ENCODE results near the gene CNPY3. TPM values are rescaled to one million over a fixed set of nuclear protein-coding genes. Genes with fewer than 3 reads are reported as not detected.

CNPY3 gene
- polyA plus RNA-seq, 1 of the 3 experiments (the other 2 are of a cell fraction), result 77.5 TPM

DNA sequence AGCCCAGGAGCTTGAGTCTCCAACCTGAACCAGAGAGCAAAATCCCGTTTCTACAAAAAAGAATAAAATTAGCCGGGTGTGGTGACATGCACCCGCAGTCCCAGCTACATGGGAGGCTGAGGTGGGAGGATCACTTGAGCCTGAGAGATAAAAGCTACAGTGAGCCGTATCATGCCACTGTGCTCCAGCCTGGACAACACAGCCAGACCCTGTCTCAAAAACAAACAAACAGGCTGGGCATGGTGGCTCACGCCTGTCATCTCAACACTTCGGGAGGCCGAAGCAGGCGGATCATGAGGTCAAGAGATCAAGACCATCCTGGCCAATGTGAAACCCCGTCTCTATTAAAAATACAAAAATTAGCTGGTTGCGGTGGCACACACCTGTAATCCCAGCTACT is 24.8 kb upstream of the CNPY3 start:
- DNase-seq, result no peak
- Histone ChIP-seq H2AFZ (ENCODE audit: low read depth) (no peak overlapping the region), H3K9me3 (no peaks in the 10 kb centered on the region), H3K9ac (no peak overlapping the region), H3K9me2 (no peaks in the 10 kb centered on the region), H3K4me1 (ENCODE audit: control insufficient read depth in 1 of 2, insufficient read depth in 2 of 2, low read depth in 1 of 2, low read length in 1 of 2) (peaks cover 0 to 7% of the 10 kb centered on the region in 2 experiments; a peak in 2 of 4 replicates), H3K4me2 (no peak overlapping the region), H4K20me1 (ENCODE audit: insufficient read depth) (no peaks in the 10 kb centered on the region), H3K4me3 (ENCODE audit: low read depth in 2 of 2, low read length in 1 of 2) (no peak overlapping the region), H3K36me3 (replicated peaks in 1 of 2; ENCODE audit: control insufficient read depth in 1 of 2, insufficient read depth in 2 of 2, low read length in 1 of 2) (no peaks in the 10 kb centered on the region), H3K27me3 (ENCODE audit: insufficient read depth) (no peaks in the 10 kb centered on the region), H3K27ac (ENCODE audit: low read depth in 2 of 2, low read length in 1 of 2) (no peak overlapping the region), H3F3A (replicated peaks; ENCODE audit: insufficient read depth) (no peaks in the 10 kb centered on the region), H3K79me2 (ENCODE audit: insufficient read depth) (no peaks in the 10 kb centered on the region)
- 96% methylated on average over 10 of the region's 10 CpGs for WGBS (ENCODE audit: low lambda C conversion rate)
- ChIA-PET CTCF (interaction anchor here (1.0 to 1.8 kb wide), 3 partner anchors 25 to 239 kb away, joined by 3 to 7 read pairs (median 3); partner anchors contain the start of gene CNPY3), POLR2A (interaction anchor here (0.6 kb wide), 1 partner anchor 465 kb away, joined by 5 read pairs; no protein-coding TSS in a partner anchor)
- TF ChIP-seq YY1 (IDR thresholded peaks at IDR 0.05; ENCODE audit: low read depth) (no peak), FOXM1 (IDR thresholded peaks at IDR 0.05; ENCODE audit: low read depth) (no peak), TCF12 (IDR thresholded peaks at IDR 0.05) (no peak), JUND (IDR thresholded peaks at IDR 0.05) (no peak), CHD2 (IDR thresholded peaks at IDR 0.05; ENCODE audit: low read length, partially characterized antibody) (no peak), EP300 (IDR thresholded peaks at IDR 0.05; ENCODE audit: borderline replicate concordance in 1 of 2, low read depth in 1 of 2, low read length in 1 of 2) (no peak), RAD21 (IDR thresholded peaks at IDR 0.05; ENCODE audit: low read length) (no peak), SIN3A (IDR thresholded peaks at IDR 0.05; ENCODE audit: borderline replicate concordance, low read depth, low read length) (no peak), MXI1 (IDR thresholded peaks at IDR 0.05; ENCODE audit: low read depth, low read length) (no peak), FOXJ3 (CRISPR knock-in tag; IDR thresholded peaks at IDR 0.05) (no peak)
- TF ChIP-seq, protein P1, sequence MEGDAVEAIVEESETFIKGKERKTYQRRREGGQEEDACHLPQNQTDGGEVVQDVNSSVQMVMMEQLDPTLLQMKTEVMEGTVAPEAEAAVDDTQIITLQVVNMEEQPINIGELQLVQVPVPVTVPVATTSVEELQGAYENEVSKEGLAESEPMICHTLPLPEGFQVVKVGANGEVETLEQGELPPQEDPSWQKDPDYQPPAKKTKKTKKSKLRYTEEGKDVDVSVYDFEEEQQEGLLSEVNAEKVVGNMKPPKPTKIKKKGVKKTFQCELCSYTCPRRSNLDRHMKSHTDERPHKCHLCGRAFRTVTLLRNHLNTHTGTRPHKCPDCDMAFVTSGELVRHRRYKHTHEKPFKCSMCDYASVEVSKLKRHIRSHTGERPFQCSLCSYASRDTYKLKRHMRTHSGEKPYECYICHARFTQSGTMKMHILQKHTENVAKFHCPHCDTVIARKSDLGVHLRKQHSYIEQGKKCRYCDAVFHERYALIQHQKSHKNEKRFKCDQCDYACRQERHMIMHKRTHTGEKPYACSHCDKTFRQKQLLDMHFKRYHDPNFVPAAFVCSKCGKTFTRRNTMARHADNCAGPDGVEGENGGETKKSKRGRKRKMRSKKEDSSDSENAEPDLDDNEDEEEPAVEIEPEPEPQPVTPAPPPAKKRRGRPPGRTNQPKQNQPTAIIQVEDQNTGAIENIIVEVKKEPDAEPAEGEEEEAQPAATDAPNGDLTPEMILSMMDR (IDR thresholded peaks at IDR 0.05), result no peak
- TF ChIP-seq, protein P2, sequence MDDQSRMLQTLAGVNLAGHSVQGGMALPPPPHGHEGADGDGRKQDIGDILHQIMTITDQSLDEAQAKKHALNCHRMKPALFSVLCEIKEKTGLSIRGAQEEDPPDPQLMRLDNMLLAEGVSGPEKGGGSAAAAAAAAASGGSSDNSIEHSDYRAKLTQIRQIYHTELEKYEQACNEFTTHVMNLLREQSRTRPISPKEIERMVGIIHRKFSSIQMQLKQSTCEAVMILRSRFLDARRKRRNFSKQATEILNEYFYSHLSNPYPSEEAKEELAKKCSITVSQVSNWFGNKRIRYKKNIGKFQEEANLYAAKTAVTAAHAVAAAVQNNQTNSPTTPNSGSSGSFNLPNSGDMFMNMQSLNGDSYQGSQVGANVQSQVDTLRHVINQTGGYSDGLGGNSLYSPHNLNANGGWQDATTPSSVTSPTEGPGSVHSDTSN (IDR thresholded peaks at IDR 0.05), result no peak
- TF ChIP-seq, protein P3, sequence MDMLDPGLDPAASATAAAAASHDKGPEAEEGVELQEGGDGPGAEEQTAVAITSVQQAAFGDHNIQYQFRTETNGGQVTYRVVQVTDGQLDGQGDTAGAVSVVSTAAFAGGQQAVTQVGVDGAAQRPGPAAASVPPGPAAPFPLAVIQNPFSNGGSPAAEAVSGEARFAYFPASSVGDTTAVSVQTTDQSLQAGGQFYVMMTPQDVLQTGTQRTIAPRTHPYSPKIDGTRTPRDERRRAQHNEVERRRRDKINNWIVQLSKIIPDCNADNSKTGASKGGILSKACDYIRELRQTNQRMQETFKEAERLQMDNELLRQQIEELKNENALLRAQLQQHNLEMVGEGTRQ (IDR thresholded peaks at IDR 0.05; ENCODE audit: borderline replicate concordance, low read depth, low read length), result no peak

DNA sequence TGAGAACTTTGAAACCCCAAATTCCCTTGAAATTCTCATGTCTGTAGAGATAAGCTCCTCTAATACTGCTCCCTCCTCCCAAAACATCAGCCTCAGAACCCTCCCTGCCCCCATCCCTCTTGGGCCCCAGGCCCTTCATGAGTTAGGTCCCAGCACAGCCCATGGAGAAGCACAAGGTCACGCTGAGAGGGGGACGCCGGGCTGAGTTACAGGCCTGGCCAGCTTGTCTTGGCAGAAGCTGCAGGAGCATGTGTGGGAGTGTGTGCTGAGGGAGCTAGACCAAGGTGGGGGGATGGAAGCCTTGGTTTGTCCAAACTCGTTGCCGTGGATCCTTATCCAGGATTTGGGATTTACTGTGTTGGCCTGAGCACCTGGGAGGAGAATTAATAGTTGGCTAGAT is 21.9 kb upstream of the CNPY3 start:
- H3K4me2 ChIP-seq, result no peak overlapping the region
- DNase-seq, result no peak
- no peak overlapping the region for H3K4me3 ChIP-seq (ENCODE audit: low read depth in 2 of 2, low read length in 1 of 2)
- H3K79me2 ChIP-seq (ENCODE audit: insufficient read depth), result no peaks in the 10 kb centered on the region
- H3K27ac ChIP-seq (ENCODE audit: low read depth in 2 of 2, low read length in 1 of 2), result no peak overlapping the region
- WGBS (ENCODE audit: low lambda C conversion rate), result 80% methylated on average over 5 of the region's 5 CpGs
- ChIA-PET CTCF (no interaction called here), POLR2A (no interaction called here)
- H3K4me1 ChIP-seq (ENCODE audit: control insufficient read depth in 1 of 2, insufficient read depth in 2 of 2, low read depth in 1 of 2, low read length in 1 of 2), result peaks cover 0 to 2% of the 10 kb centered on the region in 2 experiments; a peak in 1 of 4 replicates
- no peaks in the 10 kb centered on the region for H3K9me3 ChIP-seq
- H3K9ac ChIP-seq, result no peak overlapping the region
- no peaks in the 10 kb centered on the region for H4K20me1 ChIP-seq (ENCODE audit: insufficient read depth)
- no peak for TF ChIP-seq SMC3 (IDR thresholded peaks at IDR 0.05; ENCODE audit: low read depth, low read length)
- TF ChIP-seq FOSL2 (IDR thresholded peaks at IDR 0.05; ENCODE audit: borderline replicate concordance, low read depth), result no peak
- no peak for TF ChIP-seq RAD21 (IDR thresholded peaks at IDR 0.05; ENCODE audit: low read length)
- TF ChIP-seq EP300 (IDR thresholded peaks at IDR 0.05; ENCODE audit: borderline replicate concordance in 1 of 2, low read depth in 1 of 2, low read length in 1 of 2), result no peak
- TF ChIP-seq GABPA (IDR thresholded peaks at IDR 0.05; ENCODE audit: low read depth), result no peak
- no peak for TF ChIP-seq MEF2A (IDR thresholded peaks at IDR 0.05; ENCODE audit: borderline replicate concordance, low read depth)
- TF ChIP-seq GATA2 (CRISPR knock-in tag; IDR thresholded peaks at IDR 0.05), result no peak
- TF ChIP-seq CHD2 (IDR thresholded peaks at IDR 0.05; ENCODE audit: low read length, partially characterized antibody), result no peak
- no peak for TF ChIP-seq TCF12 (IDR thresholded peaks at IDR 0.05)
- TF ChIP-seq, protein P1 (IDR thresholded peaks at IDR 0.05), result no peak
- no peak for TF ChIP-seq RCOR1 (IDR thresholded peaks at IDR 0.05; ENCODE audit: low read length)
- no peak for TF ChIP-seq TAF1 (IDR thresholded peaks at IDR 0.05; ENCODE audit: borderline replicate concordance, low read depth, low read length)
- no peak for TF ChIP-seq NFIC (IDR thresholded peaks at IDR 0.05; ENCODE audit: borderline replicate concordance)
- TF ChIP-seq SIN3A (IDR thresholded peaks at IDR 0.05; ENCODE audit: borderline replicate concordance, low read depth, low read length), result no peak
- TF ChIP-seq JUND (IDR thresholded peaks at IDR 0.05), result no peak
- no peak for TF ChIP-seq EZH2phosphoT487 (IDR thresholded peaks at IDR 0.05; ENCODE audit: borderline replicate concordance, low read depth)
- TF ChIP-seq MXI1 (IDR thresholded peaks at IDR 0.05; ENCODE audit: low read depth, low read length), result no peak
- no peak for TF ChIP-seq RXRA (IDR thresholded peaks at IDR 0.05; ENCODE audit: borderline replicate concordance, low read depth)
- H3F3A ChIP-seq (replicated peaks; ENCODE audit: insufficient read depth), result no peaks in the 10 kb centered on the region
- no peaks in the 10 kb centered on the region for H3K27me3 ChIP-seq (ENCODE audit: insufficient read depth)
- no peaks in the 10 kb centered on the region for H3K9me2 ChIP-seq
- H3K36me3 ChIP-seq (replicated peaks in 1 of 2; ENCODE audit: control insufficient read depth in 1 of 2, insufficient read depth in 2 of 2, low read length in 1 of 2), result no peaks in the 10 kb centered on the region
- no peak overlapping the region for H2AFZ ChIP-seq (ENCODE audit: low read depth)
